Parathyroid adenoma (tissue), 2 donors: ENCODE data around the gene LMO4.

ENCODE experiments used
- H2AFZ ChIP-seq: fragments of 300-600 bp; sonication (generic); one replicate; pipeline ENCODE4 v1.7.0; 2017; ENCODE audit warnings: antibody characterized with exemption, mild to moderate bottlenecking
- H3K27ac ChIP-seq: fragments of 300-600 bp; sonication (generic); one replicate; pipeline ENCODE4 v1.7.0; 2017
- H3K27me3 ChIP-seq: fragments of 300-600 bp; sonication (generic); one replicate; pipeline ENCODE4 v1.7.0; 2017; ENCODE audit warnings: low read length; ENCODE audit not compliant: control insufficient read depth, insufficient read depth
- H3K36me3 ChIP-seq: fragments of 300-600 bp; sonication (generic); one replicate; pipeline ENCODE4 v1.7.0; 2017; ENCODE audit warnings: low read length; ENCODE audit not compliant: control insufficient read depth, insufficient read depth
- H3K4me1 ChIP-seq: fragments of 300-600 bp; sonication (generic); one replicate; pipeline ENCODE4 v1.7.0; 2017; ENCODE audit warnings: control low read depth
- H3K4me2 ChIP-seq: fragments of 300-600 bp; sonication (generic); one replicate; pipeline ENCODE4 v1.7.0; 2017; ENCODE audit warnings: low read length
- H3K4me3 ChIP-seq: fragments of 300-600 bp; sonication (generic); one replicate; pipeline ENCODE4 v1.7.0; 2017; ENCODE audit warnings: low read depth, low read length
- H3K79me2 ChIP-seq: fragments of 300-600 bp; sonication (generic); one replicate; pipeline ENCODE4 v1.7.0; 2017; ENCODE audit warnings: control low read depth
- H3K9ac ChIP-seq: fragments of 300-600 bp; sonication (generic); one replicate; pipeline ENCODE4 v1.7.0; 2017; ENCODE audit warnings: mild to moderate bottlenecking
- H3K9me3 ChIP-seq: fragments of 300-600 bp; sonication (generic); one replicate; pipeline ENCODE4 v1.7.0; 2017; ENCODE audit warnings: low read length; ENCODE audit not compliant: control insufficient read depth
- TF ChIP-seq, protein P1 (sequence below): fragments of 300-600 bp; sonication (generic); IDR thresholded peaks from one replicate; pipeline ENCODE4 v1.7.0; 2017; ENCODE audit warnings: antibody characterized with exemption, mild to moderate bottlenecking
- donor health status: primary hyperparathyroidism.

The LMO4 gene

DNA sequence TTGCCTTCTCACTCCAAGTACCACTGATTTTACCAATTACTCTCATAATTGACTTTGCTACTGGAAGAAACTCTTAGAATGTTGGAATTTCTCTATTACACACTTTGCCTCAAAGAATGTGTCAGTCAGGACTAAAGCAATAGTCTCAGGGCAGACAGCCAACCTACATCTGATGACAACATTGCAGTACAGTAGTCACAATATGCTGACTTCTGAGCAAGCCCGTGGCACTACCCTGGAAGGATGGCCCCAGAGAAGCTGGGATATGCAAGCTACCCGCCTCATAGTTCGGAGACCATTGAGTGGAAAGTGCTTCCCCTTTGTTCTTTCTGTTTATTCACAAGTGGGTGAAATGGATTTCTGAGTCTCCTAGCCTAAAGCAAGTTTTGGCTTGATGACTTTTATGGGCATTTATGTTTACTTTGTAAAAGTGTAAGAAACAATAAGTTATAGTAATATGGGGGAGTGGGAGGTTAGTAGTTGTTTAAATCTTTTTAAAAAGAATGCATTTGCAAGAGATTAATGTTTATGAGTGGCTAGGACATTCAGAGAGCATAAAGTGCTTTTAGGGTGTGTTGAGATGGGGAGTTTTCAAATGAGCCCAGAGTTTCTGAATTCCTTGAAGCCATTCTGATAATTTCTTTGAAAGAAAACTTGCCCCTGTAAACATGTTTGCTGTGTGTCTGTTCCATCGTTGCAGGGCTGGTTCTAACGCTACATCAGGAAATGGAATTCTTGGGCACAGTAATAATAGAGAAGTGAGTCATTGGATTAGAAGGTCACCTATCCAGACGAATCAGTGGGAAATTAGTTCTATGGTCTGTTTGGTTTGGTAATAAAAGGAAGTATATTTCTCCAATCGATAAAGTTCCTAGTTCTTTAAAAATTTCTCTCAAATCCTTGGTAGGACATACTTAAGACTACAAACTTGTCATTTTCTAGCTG, 63.8 kb downstream of the LMO4 start:
- Histone ChIP-seq H3K4me2 (no peak overlapping the region), H3K4me3 (no peak overlapping the region), H3K4me1 (no peaks in the 10 kb centered on the region), H3K27ac (no peak overlapping the region), H3K9me3 (no peaks in the 10 kb centered on the region), H3K79me2 (no peaks in the 10 kb centered on the region), H3K9ac (no peak overlapping the region), H2AFZ (no peak overlapping the region), H3K36me3 (no peaks in the 10 kb centered on the region), H3K27me3 (no peaks in the 10 kb centered on the region)
- TF ChIP-seq, protein P1, sequence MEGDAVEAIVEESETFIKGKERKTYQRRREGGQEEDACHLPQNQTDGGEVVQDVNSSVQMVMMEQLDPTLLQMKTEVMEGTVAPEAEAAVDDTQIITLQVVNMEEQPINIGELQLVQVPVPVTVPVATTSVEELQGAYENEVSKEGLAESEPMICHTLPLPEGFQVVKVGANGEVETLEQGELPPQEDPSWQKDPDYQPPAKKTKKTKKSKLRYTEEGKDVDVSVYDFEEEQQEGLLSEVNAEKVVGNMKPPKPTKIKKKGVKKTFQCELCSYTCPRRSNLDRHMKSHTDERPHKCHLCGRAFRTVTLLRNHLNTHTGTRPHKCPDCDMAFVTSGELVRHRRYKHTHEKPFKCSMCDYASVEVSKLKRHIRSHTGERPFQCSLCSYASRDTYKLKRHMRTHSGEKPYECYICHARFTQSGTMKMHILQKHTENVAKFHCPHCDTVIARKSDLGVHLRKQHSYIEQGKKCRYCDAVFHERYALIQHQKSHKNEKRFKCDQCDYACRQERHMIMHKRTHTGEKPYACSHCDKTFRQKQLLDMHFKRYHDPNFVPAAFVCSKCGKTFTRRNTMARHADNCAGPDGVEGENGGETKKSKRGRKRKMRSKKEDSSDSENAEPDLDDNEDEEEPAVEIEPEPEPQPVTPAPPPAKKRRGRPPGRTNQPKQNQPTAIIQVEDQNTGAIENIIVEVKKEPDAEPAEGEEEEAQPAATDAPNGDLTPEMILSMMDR, result no peak

DNA sequence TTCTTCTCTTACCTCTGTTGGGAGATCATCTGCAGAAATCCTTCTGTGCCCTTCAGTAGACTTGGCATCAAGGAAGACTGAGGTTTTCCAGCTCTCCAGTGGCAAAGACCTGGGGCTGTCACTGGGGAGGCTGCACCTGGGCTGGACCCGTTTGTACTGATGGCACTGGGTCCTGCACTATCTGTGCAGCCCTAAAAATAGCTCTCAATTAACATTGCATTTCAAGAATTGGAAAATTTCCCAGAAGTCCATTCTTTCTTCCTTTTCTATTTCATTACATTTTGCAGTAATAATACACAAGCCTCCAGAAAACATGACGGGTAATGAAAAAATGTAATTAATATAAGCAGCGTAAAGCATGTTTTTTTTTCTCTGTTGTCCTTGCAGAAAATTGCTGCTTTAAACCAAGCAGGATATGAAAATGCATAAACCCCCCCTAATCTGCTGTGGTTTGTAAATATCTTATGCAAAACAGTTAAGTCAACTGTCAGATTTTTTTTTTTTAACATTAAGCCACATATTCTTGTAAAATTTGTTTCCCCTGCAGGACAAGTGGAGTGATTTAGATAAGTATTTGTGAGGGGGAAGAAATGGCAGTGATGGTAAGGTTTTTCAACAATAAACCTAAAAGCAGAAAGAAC, 64.9 kb downstream of the LMO4 start:
- Histone ChIP-seq H3K4me2 (no peak overlapping the region), H3K79me2 (no peaks in the 10 kb centered on the region), H2AFZ (no peak overlapping the region), H3K9me3 (no peaks in the 10 kb centered on the region), H3K4me3 (no peak overlapping the region), H3K9ac (no peak overlapping the region), H3K27me3 (no peaks in the 10 kb centered on the region), H3K27ac (no peak overlapping the region), H3K4me1 (no peaks in the 10 kb centered on the region), H3K36me3 (no peaks in the 10 kb centered on the region)
- TF ChIP-seq, protein P1, result no peak

DNA sequence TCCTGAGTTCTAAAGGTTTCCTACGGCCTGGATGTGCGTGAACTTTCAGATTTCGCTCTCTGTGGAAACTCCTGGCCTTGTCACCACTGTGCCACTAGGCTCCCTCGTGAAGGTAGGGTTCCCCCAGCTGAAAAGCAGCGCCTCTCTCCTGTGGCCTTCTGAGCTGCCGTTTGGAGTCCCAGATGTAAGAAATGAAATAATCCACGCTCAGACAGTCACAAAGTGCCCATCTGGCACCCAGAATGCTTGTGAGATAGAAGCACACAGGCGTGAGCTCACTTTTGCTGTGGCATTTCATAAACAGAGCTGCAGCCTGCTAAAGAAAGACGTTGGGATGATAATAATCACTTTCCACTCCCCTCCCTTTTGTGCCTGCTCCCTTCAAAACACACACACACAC, 65.8 kb downstream of the LMO4 start:
- no peaks in the 10 kb centered on the region for H3K4me1 ChIP-seq
- H2AFZ ChIP-seq, result no peak overlapping the region
- H3K27me3 ChIP-seq, result no peaks in the 10 kb centered on the region
- no peak overlapping the region for H3K4me2 ChIP-seq
- TF ChIP-seq, protein P1, result no peak
- no peaks in the 10 kb centered on the region for H3K79me2 ChIP-seq
- no peak overlapping the region for H3K4me3 ChIP-seq
- no peak overlapping the region for H3K27ac ChIP-seq
- no peak overlapping the region for H3K9ac ChIP-seq
- no peaks in the 10 kb centered on the region for H3K9me3 ChIP-seq
- no peaks in the 10 kb centered on the region for H3K36me3 ChIP-seq

DNA sequence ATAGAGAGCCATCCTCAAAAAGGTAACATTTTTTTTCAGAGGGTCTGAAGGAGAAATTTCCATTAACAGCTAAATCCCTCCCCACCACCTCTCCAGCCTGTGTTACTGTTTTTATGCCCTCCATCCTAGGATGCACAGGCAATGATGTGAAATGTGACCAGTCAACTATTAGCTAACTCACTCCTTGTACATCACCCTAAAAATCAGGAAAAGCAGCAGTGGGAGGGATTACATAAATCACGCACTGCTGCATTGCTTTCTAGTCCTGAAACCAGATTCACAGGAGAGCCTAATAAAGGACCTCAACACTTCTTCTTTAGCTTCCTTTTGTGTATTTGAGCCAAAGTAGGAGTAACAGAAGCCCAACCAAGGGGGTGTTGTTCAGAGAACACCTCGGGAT, 66.3 kb downstream of the LMO4 start:
- Histone ChIP-seq H3K4me2 (no peak overlapping the region), H3K4me3 (no peak overlapping the region), H3K36me3 (no peaks in the 10 kb centered on the region), H3K27ac (no peak overlapping the region), H3K4me1 (no peaks in the 10 kb centered on the region), H3K9ac (no peak overlapping the region), H3K79me2 (no peaks in the 10 kb centered on the region), H3K27me3 (no peaks in the 10 kb centered on the region), H2AFZ (no peak overlapping the region), H3K9me3 (no peaks in the 10 kb centered on the region)
- TF ChIP-seq, protein P1, result no peak
